Brain microvascular endothelial cell (primary cell): Measurements from ENCODE around the gene ZNF423.

Experiments used
- DNase-seq: peaks from one replicate; pipeline ENCODE4 v3.0.0-alpha.2; 2020
- H3K27ac ChIP-seq: fragments of 250-450 bp; sonication (Bioruptor Pico); 2 replicates; pipeline ENCODE4 v1.5.1; 2020; ENCODE audit warnings: mild to moderate bottlenecking, moderate library complexity
- H3K27me3 ChIP-seq: fragments of 250-450 bp; sonication (Bioruptor Pico); replicated peaks from 2 replicates; pipeline ENCODE4 v1.5.1; 2020; ENCODE audit warnings: mild to moderate bottlenecking
- H3K36me3 ChIP-seq: fragments of 250-450 bp; sonication (Bioruptor Pico); replicated peaks from 2 replicates; pipeline ENCODE4 v1.5.1; 2020; ENCODE audit warnings: mild to moderate bottlenecking
- H3K4me3 ChIP-seq: 2 replicates; pipeline ENCODE4 v1.5.1; 2011; ENCODE audit warnings: low read depth, mild to moderate bottlenecking, control low read depth, low read length, moderate library complexity
- CTCF ChIP-seq: IDR thresholded peaks from 2 replicates; pipeline ENCODE4 v1.5.1; 2011; ENCODE audit warnings: low read depth, mild to moderate bottlenecking, moderate library complexity, low read length, control low read depth, inconsistent platforms; ENCODE audit errors: missing control alignments
- in situ Hi-C: cut with HindIII; loops from 2 replicates; pipeline ENCODE4 v1.10.0; 2017; ENCODE audit warnings: low sequenced_read_pairs, low pct_ligation_motif_present

ZNF423 gene

GRCh38 chr16:49488740-49489525 lies 367.0 kb downstream of the ZNF423 start:
- no peak for TF ChIP-seq CTCF
- in situ Hi-C loops = no loop called here
- Histone ChIP-seq H3K4me3 (no peak overlapping the region), H3K27ac (no peak overlapping the region), H3K27me3 (no peaks in the 10 kb centered on the region), H3K36me3 (no peaks in the 10 kb centered on the region)
- no peak for DNase-seq

- Histone ChIP-seq H3K27me3 (no peaks in the 10 kb centered on the region), H3K36me3 (no peaks in the 10 kb centered on the region), H3K27ac (no peak overlapping the region), H3K4me3 (no peak overlapping the region)
- TF ChIP-seq CTCF = no peak
- DNase-seq = no peak
- in situ Hi-C loops = no loop called here
Observed at GRCh38 chr16:49488336-49488735, 367.6 kb downstream of the ZNF423 start.

- no peaks in the 10 kb centered on the region for H3K27me3 ChIP-seq
- H3K4me3 ChIP-seq = no peak overlapping the region
- DNase-seq = no peak
- no peaks in the 10 kb centered on the region for H3K36me3 ChIP-seq
- H3K27ac ChIP-seq = no peak overlapping the region
- in situ Hi-C loops = no loop called here
- TF ChIP-seq CTCF = no peak
Observed at GRCh38 chr16:49487746-49488145, 368.2 kb downstream of the ZNF423 start.

GRCh38 chr16:49486400-49486799 lies 369.5 kb downstream of the ZNF423 start:
- in situ Hi-C loops = no loop called here
- no peak for TF ChIP-seq CTCF
- no peaks in the 10 kb centered on the region for H3K36me3 ChIP-seq

GRCh38 chr16:49485663-49486062 lies 370.2 kb downstream of the ZNF423 start:
- TF ChIP-seq CTCF = no peak
- Histone ChIP-seq H3K4me3 (no peak overlapping the region), H3K27me3 (no peaks in the 10 kb centered on the region), H3K27ac (no peak overlapping the region), H3K36me3 (no peaks in the 10 kb centered on the region)
- in situ Hi-C loops = no loop called here
- DNase-seq = no peak

More at GRCh38 chr16:49486400-49486799, 369.5 kb downstream of the ZNF423 start:
- DNase-seq = no peak
- no peaks in the 10 kb centered on the region for H3K27me3 ChIP-seq
- no peak overlapping the region for H3K4me3 ChIP-seq
- no peak overlapping the region for H3K27ac ChIP-seq

- DNase-seq = no peak
- Histone ChIP-seq H3K27me3 (no peaks in the 10 kb centered on the region), H3K36me3 (no peaks in the 10 kb centered on the region), H3K4me3 (no peak overlapping the region), H3K27ac (no peak overlapping the region)
- in situ Hi-C loops = no loop called here
- no peak for TF ChIP-seq CTCF
Observed at GRCh38 chr16:49484936-49485335, 371.0 kb downstream of the ZNF423 start.
